Activated gamma-delta T cell treated with anti-CD3 and anti-CD28 coated beads, Interleukin-2, amount 50 U/mL, for 16 hours (primary cell): ENCODE data around the gene ATG4B.
A peak's percentile ranks its signal among the peaks of the same experiment; 100 is the strongest.

Experiments
- DNase-seq: peaks from one replicate; pipeline ENCODE4 v3.0.0-alpha.2; 2020; ENCODE audit warnings: low read depth

Gene ATG4B

GRCh38 chr2:241613017-241613780 lies 24.3 kb upstream of the ATG4B start:
- no peak for DNase-seq

- no peak for DNase-seq
These were observed 22.5 kb upstream of the ATG4B start for GRCh38 chr2:241615041-241615440.

GRCh38 chr2:241615522-241616052 lies 21.9 kb upstream of the ATG4B start:
- DNase-seq = no peak

- no peak for DNase-seq
These were observed 21.0 kb upstream of the ATG4B start for GRCh38 chr2:241616168-241617125.

- no peak for DNase-seq
These were observed 19.9 kb upstream of the ATG4B start for GRCh38 chr2:241617431-241618154.

- DNase-seq = no peak
These were observed 19.1 kb upstream of the ATG4B start for GRCh38 chr2:241618296-241618805.

- DNase-seq = no peak
These were observed 18.7 kb upstream of the ATG4B start for GRCh38 chr2:241618829-241619228.

GRCh38 chr2:241619597-241620418 lies 17.7 kb upstream of the ATG4B start:
- DNase-seq = no peak

GRCh38 chr2:241620419-241620769 lies 17.1 kb upstream of the ATG4B start:
- peak; percentile 32 for DNase-seq

GRCh38 chr2:241627675-241628074 lies 9.8 kb upstream of the ATG4B start:
- DNase-seq = no peak

- no peak for DNase-seq
These were observed 7.6 kb upstream of the ATG4B start for GRCh38 chr2:241629762-241630435.

- DNase-seq = no peak
These were observed 4.8 kb upstream of the ATG4B start for GRCh38 chr2:241632478-241633325.

- no peak for DNase-seq
These were observed 3.9 kb upstream of the ATG4B start for GRCh38 chr2:241633561-241633960.

- DNase-seq = no peak
These were observed 1.7 kb upstream of the ATG4B start for GRCh38 chr2:241635756-241636155.

GRCh38 chr2:241636182-241637017 lies 1.1 kb upstream of the ATG4B start:
- no peak for DNase-seq

GRCh38 chr2:241637795-241638660 lies 535 bp downstream of the ATG4B start:
- DNase-seq = no peak

GRCh38 chr2:241638940-241639339 lies 1.4 kb downstream of the ATG4B start:
- DNase-seq = no peak

- no peak for DNase-seq
These were observed 1.9 kb downstream of the ATG4B start for GRCh38 chr2:241639385-241639784.
